Small intestine (tissue), 7 donors: ENCODE data around the gene FER1L5. TPM values are rescaled to one million over a fixed set of nuclear protein-coding genes. Genes with fewer than 3 reads are reported as not detected.

Experiments used
- DNase-seq, 2 donors: peaks; one replicate each; pipeline versions ENCODE4 v3.0.0 to v3.0.0-alpha.2; 2013
- FAIRE-seq: peaks from 2 replicates; lab custom pipeline; 2012; peaks lifted over from hg19 to GRCh38; lab: Jason Lieb, UNC
- H3K27ac ChIP-seq, 3 donors: one replicate each; pipeline ENCODE4 v1.5.1; 2013; ENCODE audit warnings: low read length in 2 of 3, mild to moderate bottlenecking in 2 of 3, control low read depth in 1 of 3, inconsistent platforms in 1 of 3, low read depth in 1 of 3, moderate library complexity in 1 of 3
- H3K27me3 ChIP-seq, 3 donors: one replicate each; pipeline ENCODE4 v1.6.1; 2013; ENCODE audit warnings: low read length in 3 of 3, inconsistent platforms in 1 of 3; ENCODE audit not compliant: control insufficient read depth in 3 of 3, insufficient read depth in 3 of 3
- H3K36me3 ChIP-seq, 3 donors: one replicate each; pipeline ENCODE4 v1.6.1; 2013; ENCODE audit warnings: low read length in 3 of 3, inconsistent platforms in 1 of 3, low read depth in 1 of 3, mild to moderate bottlenecking in 1 of 3, moderate library complexity in 1 of 3; ENCODE audit not compliant: control insufficient read depth in 3 of 3, insufficient read depth in 2 of 3
- H3K4me1 ChIP-seq, 3 donors: one replicate each; pipeline ENCODE4 v1.6.1; 2013; ENCODE audit warnings: low read length in 2 of 3, inconsistent platforms in 1 of 3, low read depth in 1 of 3, mild to moderate bottlenecking in 1 of 3, moderate library complexity in 1 of 3; ENCODE audit not compliant: control insufficient read depth in 3 of 3, insufficient read depth in 2 of 3
- H3K4me3 ChIP-seq, 3 donors: one replicate each; pipeline ENCODE4 v1.5.1; 2013; ENCODE audit warnings: low read length in 3 of 3, control low read depth in 1 of 3, inconsistent platforms in 1 of 3, low read depth in 1 of 3, mild to moderate bottlenecking in 1 of 3, moderate library complexity in 1 of 3
- H3K9me3 ChIP-seq, 2 donors: one replicate each; pipeline ENCODE4 v1.6.1; 2013; ENCODE audit warnings: low read depth in 1 of 2, low read length in 1 of 2; ENCODE audit not compliant: control insufficient read depth in 2 of 2, insufficient read depth in 1 of 2
- WGBS, 3 donors: extraction: QIAGEN DNeasy Blood & Tissue Kit; methylation state at CpG; one replicate each; pipeline ENCODE4 v1.1.7; 2013; 5-methylcytosine and 5-hydroxymethylcytosine counted together
- polyA plus RNA-seq, 4 donors: library from polyadenylated mRNA; stranded (reverse) in 3 of 4; unstranded in 1 of 4; fragments of 200-250 nt in 3 of 4; fragments of 120-200 nt in 1 of 4; gene quantifications; one replicate each; pipeline versions ENCODE4 v1.2.1 to v1.2.3, GENCODE V29; 2013
- donor health status: healthy with polysubstance abuse.
- donor health status: control.
- donor health status: control.
- donor health status: Bipolar disorder and iron deficiency.
- donor health status: healthy.

The FER1L5 gene
- polyA plus RNA-seq, 4 donors = 0.09 to 1.2 TPM; not detected in 2

DNA sequence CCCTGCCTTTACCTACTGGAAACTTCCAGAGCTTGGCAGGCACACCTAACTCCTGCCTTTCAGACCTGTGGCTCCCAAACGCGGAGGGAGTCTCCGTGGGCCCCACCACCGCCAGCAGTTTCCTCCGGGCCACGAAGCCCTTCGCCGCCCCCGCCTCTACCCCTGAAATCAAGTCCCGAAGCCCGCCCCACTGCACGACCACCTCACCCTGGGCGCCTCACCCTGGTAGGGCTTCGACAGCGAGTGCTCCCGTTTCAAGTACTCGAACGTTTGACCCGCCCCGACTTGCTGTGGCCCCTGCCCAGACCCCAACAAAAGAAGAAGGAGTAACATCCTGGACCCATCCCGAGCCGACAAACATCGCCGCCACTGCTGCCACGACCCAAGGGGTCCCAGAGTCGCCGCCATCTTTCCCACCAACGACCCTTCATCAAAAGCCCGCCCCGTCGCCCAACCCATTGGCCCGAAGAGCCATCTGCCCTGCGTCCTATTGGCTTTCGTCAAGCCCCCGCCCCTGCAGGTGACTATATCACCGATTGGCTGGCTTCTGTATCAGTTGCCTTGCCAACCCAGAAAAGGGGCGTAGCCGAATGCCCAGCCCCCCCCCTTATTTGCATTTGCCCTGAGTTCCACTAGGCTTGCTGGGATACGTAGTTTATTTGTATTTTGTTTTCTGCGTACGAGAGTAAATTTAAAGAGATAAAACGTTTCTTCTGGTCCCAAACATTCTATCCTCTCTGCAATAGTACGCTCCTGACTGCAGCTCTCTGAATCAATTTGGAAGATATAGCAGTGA is 97.3 kb downstream of the FER1L5 start, which contains the start of gene LMAN2L:
LMAN2L (minus strand) TSS at position 432 of the 796 bp plus-strand sequence; CDS start at position 408, 24 bp downstream.
- peak within 1 kb of the TSS; percentile 77 to 81 (median 78) for H3K4me3 ChIP-seq
- H3K9me3 ChIP-seq = no peaks in the 10 kb centered on the region
- H3K27ac ChIP-seq = peak within 1 kb of the TSS; percentile 22 to 80 (median 66)
- FAIRE-seq (peak; percentile 67), DNase-seq (peak; percentile 98 to 99)
- peaks cover 0 to 12% (median 10%) of the 10 kb centered on the region in 3 donors for H3K4me1 ChIP-seq
- H3K36me3 ChIP-seq = peaks cover 0 to 12% (median 0%) of the 10 kb centered on the region in 3 donors
- 0 to 1% (median 0%) methylated on average over 37 to 43 of the region's 43 CpGs for WGBS, 3 donors
- H3K27me3 ChIP-seq = no peaks in the 10 kb centered on the region

DNA sequence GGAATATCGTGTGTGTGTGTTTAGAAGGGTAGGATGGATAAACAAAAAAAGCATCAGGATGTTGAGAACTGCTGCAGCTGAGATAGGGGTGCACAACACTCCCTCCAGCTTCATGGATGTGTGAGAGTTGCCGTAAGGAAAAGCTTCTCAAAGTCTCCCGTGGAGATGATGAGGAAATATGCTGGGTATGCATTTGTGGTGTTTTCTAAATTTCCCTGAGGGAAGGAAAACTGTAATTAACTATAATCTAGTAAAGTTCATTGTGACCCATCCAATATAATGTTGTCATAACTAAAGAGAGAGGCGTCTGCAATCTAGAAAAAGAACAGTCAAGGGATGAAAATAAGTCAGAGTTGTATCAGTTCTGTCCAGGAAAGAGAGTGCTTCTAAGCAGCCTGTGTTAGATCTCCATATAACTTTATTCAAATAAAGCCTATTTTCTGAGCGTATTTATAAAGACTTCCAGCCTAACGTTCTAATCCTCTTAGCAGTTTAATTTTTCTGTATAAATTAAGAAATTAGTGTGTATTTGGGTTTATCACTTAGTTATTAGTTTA is 104.6 kb downstream of the FER1L5 start:
- H3K27me3 ChIP-seq = no peaks in the 10 kb centered on the region
- H3K4me3 ChIP-seq = no peak overlapping the region
- H3K36me3 ChIP-seq = no peaks in the 10 kb centered on the region
- WGBS, 3 donors = 56 to 78% (median 73%) methylated on average over 6 of the region's 6 CpGs
- H3K9me3 ChIP-seq = no peaks in the 10 kb centered on the region
- no peak overlapping the region for H3K27ac ChIP-seq
- no peaks in the 10 kb centered on the region for H3K4me1 ChIP-seq
- FAIRE-seq = no peak
- DNase-seq = no peak

DNA sequence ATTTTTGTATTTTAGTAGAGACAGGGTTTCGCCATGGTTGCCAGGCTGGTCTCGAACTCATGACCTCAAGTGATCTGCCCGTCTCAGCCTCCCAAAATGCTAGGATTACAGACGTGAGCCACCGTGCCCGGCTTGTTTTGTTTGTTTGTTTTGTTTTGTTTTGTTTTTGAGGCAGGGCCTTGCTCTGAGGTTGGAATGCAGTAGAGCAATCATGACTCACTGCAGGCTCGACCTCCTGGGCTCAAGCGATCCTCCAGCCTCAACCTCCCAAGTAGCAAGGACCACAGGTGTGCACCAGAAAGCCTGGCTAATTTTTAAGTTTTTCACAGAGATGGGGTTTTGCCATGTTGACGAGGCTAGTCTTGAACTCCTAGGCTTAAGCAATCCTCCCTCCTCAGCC is 109.2 kb downstream of the FER1L5 start:
- 86 to 90% (median 90%) methylated on average over 9 of the region's 9 CpGs for WGBS, 3 donors
- no peak for DNase-seq
- no peak overlapping the region for H3K4me3 ChIP-seq
- no peak for FAIRE-seq
- no peaks in the 10 kb centered on the region for H3K36me3 ChIP-seq
- H3K27me3 ChIP-seq = no peaks in the 10 kb centered on the region
- no peaks in the 10 kb centered on the region for H3K9me3 ChIP-seq
- H3K4me1 ChIP-seq = no peaks in the 10 kb centered on the region
- H3K27ac ChIP-seq = no peak overlapping the region

DNA sequence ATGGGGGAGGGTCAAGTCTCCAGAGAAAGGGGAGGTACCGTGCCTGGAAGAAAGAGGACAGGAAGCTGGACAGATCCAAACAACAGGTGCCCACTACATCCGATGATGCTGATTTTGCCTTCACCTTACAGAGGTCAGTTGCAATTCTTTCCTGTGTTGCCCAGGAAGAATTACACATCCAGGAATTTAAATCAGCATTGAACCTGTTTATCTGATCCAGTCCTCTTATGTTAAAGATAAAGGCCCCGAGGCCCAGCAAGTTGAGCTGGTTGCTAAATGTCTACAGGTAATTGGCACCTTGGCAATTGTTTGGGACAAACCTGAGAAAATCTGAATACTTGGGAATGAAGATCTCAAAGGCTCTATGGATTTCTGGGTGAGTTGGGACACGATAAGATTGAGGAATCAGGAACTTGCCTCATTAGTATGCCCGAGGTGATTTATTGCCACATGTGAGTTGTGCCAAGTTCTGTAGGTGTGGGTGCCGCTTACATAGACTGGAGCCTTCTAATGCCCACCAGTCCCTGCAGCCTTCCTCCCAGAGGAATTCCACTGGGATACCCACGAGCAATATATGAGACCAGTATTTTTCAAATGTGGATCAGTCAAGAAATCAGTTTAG is 111.2 kb downstream of the FER1L5 start:
- Histone ChIP-seq H3K4me1 (peaks cover 0 to 10% (median 0%) of the 10 kb centered on the region in 3 donors), H3K9me3 (no peaks in the 10 kb centered on the region), H3K27ac (no peak overlapping the region), H3K27me3 (no peaks in the 10 kb centered on the region), H3K36me3 (no peaks in the 10 kb centered on the region), H3K4me3 (no peak overlapping the region)
- FAIRE-seq = no peak
- WGBS, 3 donors = 26 to 52% (median 40%) methylated on average over 7 of the region's 7 CpGs
- peak in 1 of 2 donors; percentile 65 for DNase-seq

DNA sequence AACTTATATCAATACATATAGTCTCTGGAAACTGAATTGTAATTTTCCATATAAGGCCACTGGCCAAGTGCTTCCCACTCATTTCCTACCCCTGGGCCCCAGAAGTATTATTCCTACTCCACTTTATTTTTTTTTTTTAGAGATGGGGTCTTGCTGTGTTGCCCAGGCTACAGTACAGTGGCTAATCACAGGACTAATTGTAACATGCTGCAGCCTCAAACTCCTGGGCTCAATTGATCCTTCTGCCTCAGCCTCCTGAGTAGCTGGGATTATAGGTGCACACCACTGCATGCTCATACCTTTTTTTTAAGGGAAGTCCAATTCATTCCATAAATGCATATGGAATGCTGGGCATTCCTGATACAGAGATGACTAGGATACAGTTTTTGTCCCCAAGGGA is 111.8 kb downstream of the FER1L5 start:
- H3K27me3 ChIP-seq = no peaks in the 10 kb centered on the region
- H3K9me3 ChIP-seq = no peaks in the 10 kb centered on the region
- DNase-seq = no peak
- H3K4me3 ChIP-seq = no peak overlapping the region
- peaks cover 0 to 10% (median 0%) of the 10 kb centered on the region in 3 donors for H3K4me1 ChIP-seq
- FAIRE-seq = no peak
- no peak overlapping the region for H3K27ac ChIP-seq
- H3K36me3 ChIP-seq = no peaks in the 10 kb centered on the region

Other genes with a start within 250 kb of the FER1L5 start
- 1 to 10 TPM in 3 of 4 donors, under 1 TPM in 1; 0.61 to 6.2 (median 3.1) TPM for gene NEURL3, start 137.4 kb upstream of the FER1L5 start, polyA plus RNA-seq
- gene ARID5A, start 106.0 kb upstream of the FER1L5 start, polyA plus RNA-seq = 10 to 100 TPM in 1 of 4 donors, 1 to 10 TPM in 3; 2.9 to 15.2 (median 7.8) TPM
- gene KANSL3, start 4.5 kb upstream of the FER1L5 start, polyA plus RNA-seq = 10 to 100 TPM; 13.5 to 39.7 (median 18.0) TPM
- gene LMAN2L, start 97.3 kb downstream of the FER1L5 start, polyA plus RNA-seq = 10 to 100 TPM in 2 of 4 donors, 1 to 10 TPM in 2; 3.5 to 31.1 (median 8.3) TPM
- 10 to 100 TPM in 2 of 4 donors, 1 to 10 TPM in 2; 1.6 to 30.0 (median 6.8) TPM for gene CNNM4, start 118.1 kb downstream of the FER1L5 start, polyA plus RNA-seq
- 10 to 100 TPM in 2 of 4 donors, 1 to 10 TPM in 2; 5.7 to 36.8 (median 11.3) TPM for gene CNNM3, start 173.5 kb downstream of the FER1L5 start, polyA plus RNA-seq
- 1 to 10 TPM; 2.2 to 4.0 (median 3.2) TPM for gene ANKRD23, start 201.3 kb downstream of the FER1L5 start, polyA plus RNA-seq
- 10 to 100 TPM in 3 of 4 donors, 1 to 10 TPM in 1; 9.3 to 23.0 (median 16.5) TPM for gene ANKRD39, start 215.3 kb downstream of the FER1L5 start, polyA plus RNA-seq
- gene SEMA4C, start 227.3 kb downstream of the FER1L5 start, polyA plus RNA-seq = 10 to 100 TPM in 2 of 4 donors, 1 to 10 TPM in 1, under 1 TPM in 1; 0.45 to 26.8 (median 11.2) TPM